DMS 273 (cell line): ENCODE results near the gene PIK3AP1.

Experiments
- DNase-seq: peaks from one replicate; lab custom pipeline; 2025; ENCODE audit not compliant: unreplicated experiment; lab: John Stamatoyannopoulos, UW

Gene PIK3AP1

DNA sequence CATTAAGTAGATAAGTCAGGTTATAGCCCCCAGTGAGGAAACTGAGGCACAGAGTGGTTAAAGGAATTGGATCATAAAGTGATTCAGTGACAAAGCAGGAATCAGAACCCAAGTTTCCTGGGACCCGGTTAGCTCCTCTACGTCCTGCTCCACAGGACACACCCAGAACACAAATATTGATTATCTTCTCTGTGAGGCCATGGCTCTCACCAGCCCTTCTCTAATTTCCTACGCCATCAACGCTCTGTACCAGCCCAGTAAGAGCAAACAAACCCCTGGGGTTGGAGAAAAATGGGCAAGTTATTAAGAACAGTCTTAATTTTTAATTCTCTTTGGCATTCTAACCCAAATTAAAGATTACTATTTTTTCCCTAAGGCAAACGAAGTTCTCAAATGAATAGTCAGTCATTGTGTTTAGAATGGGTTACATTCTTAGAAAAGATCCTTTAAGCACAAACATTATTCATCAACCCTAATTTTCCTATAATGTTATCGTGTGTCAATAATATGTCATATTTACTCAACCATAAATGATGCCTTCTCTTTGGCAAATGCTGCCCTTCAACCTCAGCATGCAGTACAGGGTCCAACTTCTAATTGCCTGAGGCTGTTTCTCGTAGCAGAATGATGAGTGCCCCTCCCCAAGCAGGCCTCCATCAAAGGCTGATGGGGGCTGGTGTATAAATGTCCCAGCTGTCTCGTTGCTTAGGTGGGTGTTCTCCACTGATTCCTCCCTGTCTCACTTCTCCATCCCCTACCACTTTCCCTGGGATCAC, 108.1 kb downstream of the PIK3AP1 start:
- no peak for DNase-seq

DNA sequence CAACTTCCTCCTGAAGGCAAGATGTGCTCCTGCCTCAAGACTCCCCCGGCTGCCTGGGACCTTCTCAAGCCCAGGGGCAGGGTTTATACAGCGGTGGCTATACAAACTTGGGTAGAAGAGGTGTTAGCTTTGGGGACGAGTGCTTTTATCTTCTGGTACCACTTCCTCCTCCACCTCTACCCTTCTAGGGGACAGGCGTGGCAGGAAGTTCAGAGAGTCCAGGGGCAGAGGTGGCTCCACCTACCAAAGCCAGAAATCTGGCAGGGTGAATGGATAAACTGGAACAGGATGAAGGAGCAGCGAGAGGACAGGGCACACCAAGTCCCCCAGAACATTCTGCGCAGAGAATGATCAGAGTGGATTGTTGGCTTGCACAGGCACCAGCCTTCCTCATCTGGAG, 109.5 kb downstream of the PIK3AP1 start:
- DNase-seq: no peak

DNA sequence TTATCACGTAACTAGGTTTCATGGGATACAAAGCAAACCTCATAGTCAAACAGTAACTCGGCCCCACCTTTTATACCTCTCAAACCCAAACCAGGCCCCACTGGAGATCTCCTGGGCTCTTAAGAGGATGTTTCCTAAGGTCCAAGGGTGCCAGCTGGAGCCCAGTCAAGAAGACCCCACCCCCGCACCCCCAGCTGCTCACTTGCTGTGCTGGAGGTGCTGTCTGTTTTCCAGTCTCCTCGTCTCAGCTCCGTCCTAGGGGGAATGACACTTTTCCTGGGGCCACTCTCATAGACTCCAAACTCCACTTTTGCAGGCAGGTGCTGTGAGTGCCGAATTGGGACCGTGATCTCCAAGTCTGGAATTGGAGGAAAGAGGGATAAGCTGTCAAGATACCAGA, 110.8 kb downstream of the PIK3AP1 start:
- DNase-seq: peak; percentile 28

DNA sequence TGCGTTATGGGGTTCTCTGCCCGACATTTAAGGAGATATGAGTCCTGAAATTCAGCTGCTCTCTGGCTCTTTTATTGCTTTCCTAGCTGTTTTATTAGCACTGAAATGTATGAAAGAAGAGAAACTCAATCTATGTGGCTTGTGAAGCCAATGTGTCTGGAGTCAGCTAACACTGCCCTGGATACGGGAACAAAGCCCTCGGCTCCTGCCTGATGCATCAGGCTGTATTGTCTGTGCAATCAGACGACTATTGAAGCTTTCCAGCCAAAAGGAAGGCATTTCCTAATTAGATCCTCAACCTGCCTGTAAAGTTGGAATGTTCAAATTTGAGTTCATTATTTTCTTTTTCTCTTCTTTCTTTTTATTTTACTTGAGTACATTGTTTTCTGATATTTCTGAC, 111.5 kb downstream of the PIK3AP1 start:
- no peak for DNase-seq

DNA sequence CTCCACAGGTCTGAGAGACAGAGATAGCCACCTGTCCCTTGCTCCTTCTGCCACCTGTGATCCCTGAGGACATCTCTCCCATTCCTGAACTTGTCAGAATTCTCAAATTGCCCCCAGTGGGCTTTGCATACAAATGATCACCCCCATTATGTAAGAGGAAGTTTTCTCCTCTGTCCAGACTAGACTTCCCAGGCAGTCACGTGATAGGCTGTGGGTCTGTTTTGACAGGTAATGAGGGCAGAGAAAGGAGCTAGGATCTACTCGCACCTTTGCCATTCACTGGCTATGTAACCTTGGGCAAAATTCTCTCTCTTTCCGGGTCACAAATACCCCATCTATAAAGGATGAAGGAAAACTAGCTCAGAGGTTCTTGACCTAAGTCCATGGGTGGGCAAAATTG, 112.1 kb downstream of the PIK3AP1 start:
- no peak for DNase-seq

DNA sequence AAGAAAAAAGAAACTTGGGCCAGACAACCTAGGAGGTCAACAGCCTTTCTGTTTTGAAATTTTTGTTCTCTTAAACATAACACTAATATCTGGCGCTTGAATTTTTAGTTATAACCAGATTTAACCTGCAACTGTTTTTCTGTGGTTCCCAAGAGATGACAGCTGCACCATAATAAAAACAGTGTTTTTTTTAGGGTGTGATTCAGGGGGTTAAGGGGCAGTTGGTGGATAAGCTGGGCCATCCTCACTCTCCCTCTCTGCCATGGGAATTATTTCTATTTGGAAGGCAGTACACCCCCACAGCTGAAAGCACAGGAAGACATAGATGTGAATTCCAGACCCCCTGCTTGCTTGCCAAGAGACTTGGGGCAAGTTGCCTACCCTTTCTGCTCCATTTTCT, 113.4 kb downstream of the PIK3AP1 start:
- no peak for DNase-seq

DNA sequence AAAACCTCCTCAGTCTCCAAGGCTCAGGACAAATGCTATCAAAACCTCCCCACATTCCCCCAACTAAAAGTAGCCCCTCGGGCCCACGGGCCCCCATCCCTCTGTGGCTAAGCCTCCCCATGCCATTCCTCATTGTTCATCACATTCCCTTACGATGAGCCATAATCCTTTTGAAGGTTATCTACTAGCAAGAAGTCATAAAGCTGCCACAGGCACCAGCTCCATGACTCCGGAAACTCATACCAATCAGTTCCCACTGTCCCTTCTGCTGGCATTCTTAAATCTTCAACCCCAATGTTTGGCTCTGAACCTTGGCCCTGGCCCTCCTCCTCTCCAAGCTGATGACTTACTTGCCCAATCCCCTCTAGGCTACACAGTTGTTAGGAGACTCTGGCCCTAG, 114.1 kb downstream of the PIK3AP1 start:
- no peak for DNase-seq

DNA sequence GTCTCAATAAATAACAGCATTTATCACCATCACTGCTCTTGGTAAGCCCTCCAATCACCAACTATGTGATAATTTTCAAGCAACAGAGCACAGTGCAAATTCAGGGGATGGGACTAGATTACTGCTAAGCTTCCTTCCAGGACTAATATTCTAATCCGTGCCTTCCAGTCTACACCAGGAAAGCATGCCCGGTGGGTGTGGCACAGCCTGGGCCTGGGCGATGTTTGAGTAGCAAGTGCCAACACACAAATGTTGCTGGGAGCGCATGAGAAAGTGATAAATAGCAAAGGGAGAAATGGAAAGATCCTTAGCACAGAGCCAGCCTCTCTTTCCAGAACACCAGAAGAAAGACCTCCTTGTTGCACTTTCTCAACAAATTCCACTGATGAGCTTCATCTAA, 120.0 kb downstream of the PIK3AP1 start:
- DNase-seq: no peak

DNA sequence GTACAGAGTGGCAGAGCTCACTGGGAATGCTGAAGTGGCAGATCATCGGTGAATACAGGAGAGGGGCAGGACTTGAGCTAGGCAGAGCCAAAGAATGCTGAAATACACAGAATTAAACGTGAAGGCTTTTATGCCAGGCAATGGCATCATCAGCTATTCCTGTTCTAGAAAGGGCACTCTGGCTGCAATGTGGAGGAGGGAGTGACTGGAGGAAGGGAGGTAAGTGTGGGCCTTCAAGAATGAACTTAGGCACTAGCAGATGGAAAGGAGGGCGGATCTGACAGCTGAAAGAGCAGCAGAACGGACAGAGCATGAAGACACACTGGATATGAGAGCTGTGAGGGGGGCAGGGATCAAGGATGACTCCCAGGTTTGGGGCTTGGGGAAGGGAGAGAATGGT, 121.5 kb downstream of the PIK3AP1 start:
- DNase-seq: no peak

DNA sequence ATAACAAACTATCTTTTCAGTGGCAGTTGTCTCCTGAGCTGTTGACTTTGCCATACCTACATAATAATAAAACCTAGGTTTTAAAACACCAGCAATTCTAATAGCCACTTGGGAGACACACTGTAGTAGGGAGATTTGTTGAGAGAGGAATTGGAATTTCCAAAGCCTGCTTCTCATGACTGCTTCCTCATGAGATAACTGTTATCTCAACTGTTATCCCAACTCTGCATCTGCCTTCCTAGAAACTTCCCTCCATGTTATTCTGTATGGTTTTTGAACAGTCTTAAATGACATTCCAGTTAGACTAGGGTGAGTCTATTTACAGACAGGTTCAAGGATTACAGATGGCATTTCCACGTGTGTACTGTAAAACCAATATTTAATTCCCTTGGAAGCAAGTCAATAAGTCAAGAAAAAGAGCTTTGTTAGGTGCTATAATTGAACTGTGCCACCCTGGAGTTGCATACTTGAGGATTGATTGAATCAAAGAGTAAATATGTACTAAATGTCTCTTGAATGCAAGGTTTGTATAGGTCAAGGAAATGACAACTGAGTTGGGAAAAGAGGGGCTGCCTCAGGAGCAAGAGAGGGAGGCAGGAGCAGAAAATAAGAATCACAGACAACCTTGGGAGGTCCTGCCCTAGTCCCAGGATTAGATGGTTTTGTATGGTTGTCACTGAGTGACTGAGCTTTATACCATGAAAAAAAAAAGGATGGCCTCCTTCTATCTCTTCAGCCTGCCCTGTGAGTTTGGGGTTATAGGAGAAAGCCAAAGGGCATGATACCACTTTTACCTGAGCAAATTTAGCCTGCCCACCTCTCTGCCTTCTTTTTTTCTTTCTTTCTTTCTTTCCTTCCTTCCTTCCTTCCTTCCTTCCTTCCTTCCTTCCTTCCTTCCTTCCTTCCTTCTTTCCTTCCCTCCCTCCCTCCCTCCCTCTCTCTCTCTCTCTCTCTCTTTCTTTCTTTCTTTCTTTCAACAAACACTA, 123.6 kb downstream of the PIK3AP1 start:
- no peak for DNase-seq

DNA sequence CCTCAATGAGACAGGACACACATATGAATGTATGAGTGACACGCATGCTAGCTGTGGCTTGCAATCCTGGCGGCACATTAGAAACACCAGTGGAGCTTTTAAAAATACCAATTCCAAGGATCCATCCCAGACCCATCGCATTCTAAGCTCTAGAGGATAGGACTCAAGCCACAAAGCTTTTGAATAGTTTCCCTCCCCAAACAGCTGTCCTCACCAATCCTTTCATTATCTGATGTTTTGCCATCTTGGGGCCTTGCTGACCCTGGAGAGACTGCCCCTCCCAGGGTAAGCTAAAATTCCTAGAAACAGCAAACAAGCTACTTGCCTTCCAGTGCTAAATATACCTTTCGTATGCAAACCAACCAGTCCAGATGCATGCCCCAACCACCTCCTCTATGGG, 124.6 kb downstream of the PIK3AP1 start:
- no peak for DNase-seq

DNA sequence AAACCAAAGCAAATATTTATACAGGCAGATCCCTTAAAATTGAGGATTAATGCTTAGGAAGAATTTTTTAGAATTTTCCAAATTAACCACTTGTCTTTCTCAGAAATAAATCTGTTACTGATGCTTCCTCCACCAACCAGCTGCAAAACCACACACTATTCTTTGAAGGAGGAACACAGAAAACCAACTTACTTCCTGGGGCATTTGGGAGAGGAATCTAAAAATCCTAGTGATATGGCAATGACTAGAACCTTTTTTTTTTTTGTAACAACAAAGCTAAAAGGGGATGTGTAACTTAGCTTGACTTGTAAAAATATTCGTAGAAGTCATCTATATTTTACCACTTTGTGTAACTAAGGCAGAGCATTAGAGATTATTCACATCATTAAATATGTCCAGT, 128.4 kb downstream of the PIK3AP1 start:
- no peak for DNase-seq

DNA sequence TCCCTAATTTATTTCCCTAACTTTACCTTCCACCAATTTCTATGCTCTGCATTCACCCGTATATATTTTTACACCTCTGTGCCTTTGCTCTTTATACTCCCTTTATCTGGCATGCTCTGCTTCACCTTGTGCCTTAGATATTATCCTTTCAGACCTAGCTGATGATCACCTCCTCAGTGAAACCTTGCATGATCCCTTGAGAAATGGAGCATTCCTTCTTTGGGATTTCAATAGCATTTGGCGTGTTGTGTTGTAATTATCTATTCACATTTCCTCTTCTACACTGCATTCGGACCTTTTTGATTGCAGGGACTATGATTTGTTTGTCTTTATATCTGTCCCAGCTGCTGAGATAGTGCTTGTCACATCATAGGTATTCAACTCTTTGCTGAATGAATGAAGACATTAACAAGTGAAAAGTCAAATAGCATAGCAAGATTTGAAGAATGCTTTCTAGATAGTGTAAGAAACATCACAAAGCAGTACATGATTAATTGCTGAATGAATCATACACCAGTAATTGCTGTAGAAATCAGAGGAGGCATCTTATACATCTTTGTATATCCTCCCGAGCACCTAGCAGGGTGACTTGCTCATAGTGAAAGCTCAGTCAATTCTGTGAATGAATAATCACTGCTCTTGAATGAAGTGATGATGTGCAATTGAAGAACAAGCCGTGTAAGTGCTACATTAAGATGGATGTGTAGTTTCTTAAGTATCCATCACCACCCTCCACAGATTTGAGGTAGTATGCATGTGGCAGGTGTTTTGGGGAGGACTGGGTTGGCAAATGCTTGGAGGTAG, 131.5 kb downstream of the PIK3AP1 start:
- no peak for DNase-seq

DNA sequence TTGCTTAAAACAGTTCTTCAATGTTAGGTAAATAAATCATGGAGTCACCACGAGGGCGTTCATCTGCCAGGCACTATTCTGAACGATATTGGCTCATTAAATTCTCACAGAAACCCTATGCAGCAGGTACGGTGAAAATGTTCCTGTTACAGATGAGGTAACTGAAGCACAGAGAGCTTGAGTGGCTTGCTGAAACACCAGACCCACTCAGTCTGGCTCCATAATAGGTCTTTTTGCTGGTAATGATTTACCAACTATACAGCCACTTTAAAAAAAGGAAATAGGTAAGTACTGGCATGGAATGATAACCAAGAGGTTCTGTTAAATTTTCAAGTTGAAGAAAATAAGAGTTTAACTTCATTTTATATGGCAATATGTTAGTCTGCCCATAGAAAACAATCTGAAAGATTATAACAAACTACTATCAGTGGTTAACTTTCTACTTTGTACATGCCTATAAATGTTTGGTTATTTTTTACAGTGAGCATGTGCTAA, 132.2 kb downstream of the PIK3AP1 start:
- DNase-seq: peak; percentile 46

DNA sequence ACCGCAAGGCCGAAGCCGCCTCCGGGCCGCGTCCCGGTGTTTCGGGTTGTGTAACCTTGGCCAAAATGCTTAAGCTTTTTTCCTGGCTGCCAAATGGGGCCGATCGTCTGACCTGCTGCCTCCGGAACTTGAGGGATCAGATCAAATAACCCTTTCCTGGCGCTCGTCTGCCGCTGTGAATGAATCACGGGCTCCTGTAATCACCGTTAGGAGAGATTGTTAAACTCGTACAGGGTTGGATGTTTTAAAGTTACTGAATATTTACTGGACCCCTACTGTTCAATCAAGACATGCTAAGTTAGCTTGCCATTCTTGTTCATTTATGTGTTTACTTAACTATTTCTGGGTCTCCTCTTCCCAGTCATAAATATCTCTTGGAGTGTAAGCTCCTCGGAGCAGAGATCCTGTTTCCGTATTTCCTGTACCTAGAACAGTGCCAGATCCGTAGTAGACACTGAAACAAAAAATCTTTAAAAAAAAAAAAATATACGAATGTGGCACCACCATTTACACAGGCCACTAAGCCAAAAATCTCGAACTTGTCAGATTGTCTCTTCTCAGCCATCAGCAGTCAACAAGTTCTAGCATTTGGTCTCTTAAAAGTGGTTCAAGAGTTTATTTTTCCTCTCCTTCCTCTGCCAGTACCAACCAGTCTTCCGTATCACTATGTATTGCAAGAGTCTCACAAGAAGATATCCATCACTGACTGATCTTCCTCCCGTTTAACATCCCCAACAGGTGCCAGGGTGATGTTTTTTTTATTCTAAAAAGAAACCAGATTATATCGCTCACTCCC, 132.9 kb downstream of the PIK3AP1 start:
- DNase-seq: peak; percentile 86

DNA sequence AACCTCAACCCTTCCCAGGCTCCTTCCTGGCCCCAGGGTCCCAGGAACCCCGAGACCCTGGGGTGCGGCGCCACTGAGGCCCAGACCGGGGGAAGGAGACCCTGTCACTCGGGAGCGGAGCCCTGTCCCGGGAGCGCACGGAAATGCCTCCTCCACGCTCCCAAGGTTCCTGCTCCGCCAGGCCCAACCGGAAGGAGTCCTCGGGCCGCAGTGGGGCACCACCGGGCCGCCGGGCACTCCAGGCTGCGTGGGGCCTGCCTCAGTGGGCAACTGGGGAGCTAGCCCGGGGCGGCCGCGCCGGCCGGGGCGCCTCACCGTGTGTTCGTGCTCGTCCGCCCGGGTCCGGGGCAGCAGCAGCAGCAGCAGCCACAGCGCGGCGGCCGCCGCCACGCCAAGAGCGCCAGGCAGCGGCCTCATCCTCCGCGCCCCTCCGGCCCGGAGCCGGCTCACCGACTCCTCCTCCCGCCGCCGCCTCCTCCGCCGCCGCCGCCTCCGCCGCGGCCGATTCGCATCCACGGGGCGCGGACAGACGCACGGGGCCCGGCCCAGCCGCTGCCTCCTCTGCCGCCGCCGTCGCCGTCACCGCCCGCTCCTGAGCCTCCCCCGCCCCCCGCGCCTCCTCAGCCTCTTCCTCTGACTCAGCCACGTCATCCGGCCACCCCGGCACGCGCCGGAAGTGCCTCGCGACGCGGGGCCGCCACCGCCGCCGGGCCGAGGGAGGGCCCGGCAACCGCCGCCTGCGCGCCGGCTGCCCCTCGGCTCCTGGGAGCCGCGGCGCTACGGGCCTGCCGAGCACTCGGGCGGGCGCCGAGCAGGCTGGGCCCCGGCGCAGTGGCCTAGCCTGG, 133.7 kb downstream of the PIK3AP1 start, which contains the start of gene TM9SF3:
TM9SF3 (minus strand) TSS at position 594 of the 845 bp plus-strand sequence; CDS start at position 417, 177 bp downstream.
- DNase-seq: peak; percentile 91

DNA sequence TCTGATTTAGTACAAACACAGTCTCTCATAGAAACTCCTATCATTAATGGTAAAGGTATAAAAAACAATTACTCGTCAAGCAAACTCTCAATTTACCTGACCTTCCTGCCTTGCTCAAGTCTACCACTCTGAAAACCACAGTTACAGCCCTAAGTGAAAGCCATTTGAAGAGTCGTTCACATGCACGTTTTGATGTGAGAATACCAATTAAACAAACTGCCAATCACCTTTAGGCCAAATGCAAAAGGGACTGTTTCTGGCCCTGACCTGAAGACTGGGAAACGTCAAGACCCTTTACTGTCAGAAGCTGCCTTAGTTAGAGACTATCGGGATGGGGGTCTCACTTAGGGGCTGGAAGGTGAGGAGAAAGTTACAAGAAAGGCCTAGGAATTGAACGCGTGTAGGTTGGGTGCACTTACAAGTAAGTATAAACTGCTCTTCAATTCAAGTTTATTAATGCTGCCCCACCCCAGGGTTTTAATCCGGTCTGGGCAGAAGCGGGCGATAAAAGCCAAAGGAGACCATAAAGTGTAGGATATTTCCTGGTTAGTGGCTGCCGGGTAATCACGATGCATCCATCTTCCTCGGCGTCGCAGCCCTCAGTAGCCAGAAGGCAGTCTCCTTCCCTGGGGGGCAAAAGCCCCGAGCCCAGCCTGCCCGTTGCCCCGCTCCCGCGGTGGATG, 134.4 kb downstream of the PIK3AP1 start:
- peak; percentile 18 for DNase-seq

DNA sequence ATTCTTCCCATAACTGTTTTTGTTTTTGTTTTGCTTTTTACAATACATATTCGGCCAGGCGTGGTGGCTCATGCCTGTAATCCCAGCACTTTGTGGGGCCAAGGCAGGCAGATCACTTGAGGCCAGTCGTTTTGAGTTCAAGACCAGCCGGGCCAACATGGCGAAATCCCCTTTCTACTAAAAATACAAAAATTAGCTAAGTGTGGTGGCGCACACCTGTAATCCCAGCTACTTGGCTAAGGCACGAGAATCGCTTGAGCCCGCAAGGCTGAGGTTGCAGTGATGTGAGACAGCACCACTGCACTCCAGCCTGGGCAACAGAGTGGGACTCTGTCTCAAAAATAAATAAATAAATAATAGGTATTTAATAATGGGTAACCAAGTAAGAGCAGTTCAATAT, 135.8 kb downstream of the PIK3AP1 start:
- DNase-seq: no peak

DNA sequence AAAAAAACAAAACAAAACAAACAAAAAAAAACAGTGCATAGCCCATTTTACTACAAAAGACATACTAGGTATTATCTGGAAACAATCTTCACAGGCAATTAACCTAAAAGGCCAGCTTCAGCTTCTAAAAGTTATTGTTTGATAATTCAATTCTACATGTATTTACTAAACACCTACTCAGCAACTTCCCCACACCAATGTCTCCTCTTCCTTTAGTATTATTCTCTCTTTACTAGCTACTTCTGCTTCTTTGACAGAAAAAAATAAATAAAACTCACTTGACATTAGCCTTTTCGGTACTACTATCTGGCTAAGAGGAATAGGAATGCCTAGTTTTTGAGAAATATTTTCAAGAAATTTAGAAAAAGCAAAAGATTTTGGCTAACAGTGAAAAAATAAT, 136.3 kb downstream of the PIK3AP1 start:
- no peak for DNase-seq
